Left kidney (tissue), 2 donors: Measurements from ENCODE around the gene AGAP1. TPM values are rescaled to one million over a fixed set of nuclear protein-coding genes. Genes with fewer than 3 reads are reported as not detected.

Source experiments
- DNase-seq: peaks from one replicate; pipeline ENCODE4 v3.0.0-alpha.2; 2013
- polyA plus RNA-seq: library from polyadenylated mRNA; unstranded; fragments of 120-200 nt; gene quantifications from one replicate; pipeline ENCODE4 v1.2.1, GENCODE V29; 2013; ENCODE audit not compliant: insufficient read length

The AGAP1 gene
- polyA plus RNA-seq, 1 donor, result 21.2 TPM

GRCh38 chr2:235845245-235845644 is 351.4 kb downstream of the AGAP1 start:
- no peak for DNase-seq

GRCh38 chr2:235847576-235847975 is 353.7 kb downstream of the AGAP1 start:
- no peak for DNase-seq

GRCh38 chr2:235848055-235848454 is 354.2 kb downstream of the AGAP1 start:
- DNase-seq, result no peak

DNA sequence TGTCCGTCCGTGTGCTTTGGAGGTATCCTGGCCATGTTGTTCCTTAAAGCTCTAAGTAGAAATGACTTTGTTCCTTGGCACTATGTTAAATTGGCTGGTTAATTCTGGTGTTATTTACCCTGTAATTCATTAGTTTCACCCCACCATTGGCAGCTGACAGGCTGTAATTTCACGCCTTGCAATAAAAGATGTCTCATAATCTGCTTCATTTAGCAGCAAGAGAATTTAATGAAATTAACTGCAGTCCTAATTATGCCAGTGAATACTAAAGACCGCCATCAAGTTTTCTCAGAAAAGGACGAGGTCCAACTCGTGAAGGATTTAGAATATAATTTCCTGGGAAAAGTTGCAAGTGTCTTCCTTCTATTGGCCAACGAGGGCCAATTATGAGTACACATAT is 355.1 kb downstream of the AGAP1 start:
- no peak for DNase-seq

- no peak for DNase-seq
These were observed 355.6 kb downstream of the AGAP1 start for GRCh38 chr2:235849489-235849888.

DNA sequence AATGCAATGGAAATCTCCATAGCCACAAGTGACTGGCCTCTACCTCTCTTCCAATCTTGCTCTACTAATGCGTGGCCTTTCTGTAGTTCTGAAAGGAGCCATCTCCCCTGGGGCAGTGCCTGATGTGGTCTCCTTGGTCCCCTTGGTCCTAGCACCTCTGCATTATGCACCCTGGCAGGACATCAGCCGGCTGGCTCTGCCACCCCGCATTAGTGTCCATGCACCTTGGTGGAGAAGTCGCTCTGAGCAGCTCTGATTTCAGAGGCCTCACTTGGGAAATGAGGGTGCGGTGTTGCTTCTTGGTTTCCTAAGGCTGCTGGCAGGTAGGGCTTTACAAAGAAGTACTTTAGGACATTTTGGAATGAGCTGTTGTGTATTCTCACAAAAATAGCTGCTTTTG is 356.4 kb downstream of the AGAP1 start:
- DNase-seq, result no peak

DNA sequence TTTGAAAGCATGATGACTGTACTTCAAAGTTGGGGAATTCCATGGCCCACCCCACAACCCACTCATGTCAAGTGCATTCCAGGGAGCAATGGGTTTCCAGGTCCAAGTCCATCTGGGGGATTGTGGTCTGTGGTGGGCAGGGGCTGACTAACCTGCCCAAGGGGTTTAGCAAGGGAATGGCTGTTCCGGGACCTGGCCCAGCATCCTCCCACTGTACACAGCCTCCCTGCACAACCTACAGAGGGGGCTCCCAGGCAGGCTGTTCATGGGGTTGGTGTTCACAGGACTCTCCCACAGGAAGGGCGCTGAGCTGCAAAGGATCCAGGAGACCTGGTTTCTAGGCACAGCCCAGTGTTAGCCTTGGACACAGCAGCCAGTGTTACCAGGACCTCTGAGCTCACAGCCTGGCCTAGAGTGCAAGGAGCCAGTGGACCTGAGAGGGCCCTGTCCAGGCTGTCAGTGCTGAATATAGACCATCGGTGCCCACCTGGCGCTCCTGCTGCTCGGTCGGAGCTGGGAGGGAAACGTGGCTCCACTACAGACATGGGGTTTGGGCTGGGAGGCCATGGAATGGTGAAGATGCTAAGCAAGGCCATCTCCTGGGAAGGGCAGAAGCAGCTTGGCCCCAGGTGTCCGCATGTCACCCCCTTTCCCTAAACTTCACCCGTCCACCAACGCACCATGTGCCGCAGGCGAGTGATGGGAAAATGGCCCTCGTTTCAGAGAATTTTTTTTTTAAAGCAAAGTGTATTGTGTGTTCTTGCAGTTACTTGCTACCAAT is 357.1 kb downstream of the AGAP1 start:
- no peak for DNase-seq

GRCh38 chr2:235851828-235852525 is 358.1 kb downstream of the AGAP1 start:
- DNase-seq, result no peak

DNA sequence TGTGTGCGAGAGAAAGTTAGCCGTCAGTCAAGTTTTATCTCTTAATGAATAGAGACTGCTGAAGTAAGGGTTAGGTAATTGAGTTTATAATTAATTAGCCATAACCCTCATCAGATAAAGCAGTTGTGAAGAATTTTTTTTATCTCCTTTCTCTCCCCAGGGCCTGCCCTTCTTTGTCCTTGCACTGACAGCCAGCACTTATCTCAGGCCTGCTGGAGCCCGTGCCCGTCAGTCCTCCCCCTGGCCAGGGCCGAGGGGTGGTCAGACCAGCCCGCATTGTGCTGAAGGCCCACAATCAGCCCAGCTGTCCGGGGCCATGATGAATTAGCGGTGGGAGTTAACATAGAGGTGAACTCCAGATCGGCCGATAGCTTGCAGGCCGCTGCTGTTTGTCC is 358.7 kb downstream of the AGAP1 start:
- DNase-seq, result no peak

- no peak for DNase-seq
These were observed 360.4 kb downstream of the AGAP1 start for GRCh38 chr2:235854276-235854675.

DNA sequence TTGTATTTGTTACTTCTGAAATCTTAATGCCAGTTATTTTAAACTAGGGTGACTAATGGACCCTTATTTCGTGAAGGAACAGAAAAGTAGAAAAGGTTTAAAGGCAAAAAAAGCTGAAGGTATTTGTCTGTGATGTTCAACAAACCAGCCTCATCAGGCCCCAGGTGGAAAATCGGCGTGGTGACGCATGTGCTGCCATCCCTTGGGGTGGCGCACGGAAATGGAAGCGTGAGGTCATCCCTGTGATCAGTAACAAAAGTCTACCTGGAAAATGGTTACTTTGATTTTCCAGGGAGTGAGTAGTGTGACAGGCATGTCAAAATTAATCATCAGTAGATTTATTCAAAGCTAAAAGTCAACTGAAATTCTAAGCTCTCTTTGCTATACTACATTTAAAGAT is 361.2 kb downstream of the AGAP1 start:
- DNase-seq, result no peak

- no peak for DNase-seq
These were observed 362.5 kb downstream of the AGAP1 start for GRCh38 chr2:235856151-235856854.

DNA sequence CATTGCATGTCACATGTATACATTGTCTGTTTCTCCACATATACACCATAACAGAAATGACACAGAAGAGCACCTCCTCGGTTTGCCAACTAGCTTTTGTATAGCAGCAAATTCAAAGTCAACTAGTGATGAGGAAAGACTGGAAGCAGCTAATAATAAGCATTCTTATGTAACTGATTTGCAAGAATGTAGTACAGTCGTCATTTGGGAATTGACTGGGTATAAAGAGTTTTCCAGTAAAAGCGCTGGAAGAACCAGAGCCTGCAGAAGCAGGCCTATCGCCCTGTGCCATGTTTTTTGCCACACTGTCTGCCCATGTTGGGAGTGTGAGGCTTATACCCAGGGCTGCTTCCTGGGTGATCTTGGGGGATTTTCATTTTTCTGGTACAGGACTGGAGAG is 363.8 kb downstream of the AGAP1 start:
- no peak for DNase-seq

DNA sequence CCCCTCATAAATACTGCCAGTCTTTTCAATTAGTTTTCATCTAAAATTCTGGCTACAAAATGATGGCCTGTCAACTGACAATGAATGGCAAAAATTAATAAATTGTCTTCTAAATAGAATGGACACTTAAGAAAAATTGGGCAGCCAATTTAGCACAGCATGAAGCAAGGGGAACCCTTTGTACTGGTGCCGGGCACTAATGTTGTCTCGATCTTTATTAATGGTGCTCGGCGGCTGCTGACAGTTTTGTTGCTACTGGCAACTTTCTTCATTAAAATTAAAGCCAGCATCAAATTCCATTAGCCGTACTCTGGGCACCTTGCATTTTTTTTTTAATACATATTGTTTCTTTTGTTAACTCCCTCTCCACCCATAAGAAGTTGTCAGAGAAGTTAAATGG is 365.0 kb downstream of the AGAP1 start:
- no peak for DNase-seq

- no peak for DNase-seq
These were observed 365.8 kb downstream of the AGAP1 start for GRCh38 chr2:235859651-235860050.

- no peak for DNase-seq
These were observed 366.3 kb downstream of the AGAP1 start for GRCh38 chr2:235860111-235860510.

DNA sequence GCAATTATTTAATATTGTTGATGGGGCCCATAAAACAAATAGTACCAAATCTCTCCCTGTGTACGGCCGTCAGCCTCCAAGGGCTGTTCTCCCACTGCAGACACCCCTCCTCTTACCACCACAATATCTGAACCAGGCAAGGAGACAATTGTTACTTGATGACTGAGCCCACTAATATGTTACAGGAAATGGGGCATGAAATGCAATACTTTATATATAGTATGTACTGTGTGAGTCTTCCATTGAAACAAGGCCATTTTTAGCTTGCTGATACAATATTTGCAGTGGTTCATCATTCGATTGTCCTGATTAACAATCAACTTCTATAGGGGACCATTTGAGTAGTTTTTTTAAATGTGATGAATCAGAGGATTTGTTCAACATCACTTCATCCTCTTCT is 367.0 kb downstream of the AGAP1 start:
- no peak for DNase-seq

DNA sequence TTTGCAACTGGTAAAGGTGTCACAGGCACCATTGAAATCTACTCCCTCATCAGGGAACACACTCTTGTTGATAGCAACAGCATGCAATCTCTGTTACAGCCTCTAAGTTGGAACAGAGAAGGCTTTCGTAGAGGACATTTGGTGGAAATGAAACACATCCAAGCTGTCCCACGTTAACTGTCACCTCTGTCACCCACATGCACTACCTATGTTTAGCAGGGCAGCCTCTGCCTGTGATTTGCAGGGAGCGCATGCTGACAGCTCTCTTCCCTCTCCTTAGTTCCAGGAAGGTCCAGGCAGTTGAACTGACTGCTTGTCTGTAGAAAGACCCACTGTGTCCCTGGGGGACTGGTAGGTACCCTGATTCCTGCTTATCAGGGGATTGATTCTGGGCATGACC is 367.5 kb downstream of the AGAP1 start:
- DNase-seq, result no peak

GRCh38 chr2:235863414-235863813 is 369.6 kb downstream of the AGAP1 start:
- DNase-seq, result no peak

- DNase-seq, result no peak
These were observed 370.5 kb downstream of the AGAP1 start for GRCh38 chr2:235864302-235864701.

DNA sequence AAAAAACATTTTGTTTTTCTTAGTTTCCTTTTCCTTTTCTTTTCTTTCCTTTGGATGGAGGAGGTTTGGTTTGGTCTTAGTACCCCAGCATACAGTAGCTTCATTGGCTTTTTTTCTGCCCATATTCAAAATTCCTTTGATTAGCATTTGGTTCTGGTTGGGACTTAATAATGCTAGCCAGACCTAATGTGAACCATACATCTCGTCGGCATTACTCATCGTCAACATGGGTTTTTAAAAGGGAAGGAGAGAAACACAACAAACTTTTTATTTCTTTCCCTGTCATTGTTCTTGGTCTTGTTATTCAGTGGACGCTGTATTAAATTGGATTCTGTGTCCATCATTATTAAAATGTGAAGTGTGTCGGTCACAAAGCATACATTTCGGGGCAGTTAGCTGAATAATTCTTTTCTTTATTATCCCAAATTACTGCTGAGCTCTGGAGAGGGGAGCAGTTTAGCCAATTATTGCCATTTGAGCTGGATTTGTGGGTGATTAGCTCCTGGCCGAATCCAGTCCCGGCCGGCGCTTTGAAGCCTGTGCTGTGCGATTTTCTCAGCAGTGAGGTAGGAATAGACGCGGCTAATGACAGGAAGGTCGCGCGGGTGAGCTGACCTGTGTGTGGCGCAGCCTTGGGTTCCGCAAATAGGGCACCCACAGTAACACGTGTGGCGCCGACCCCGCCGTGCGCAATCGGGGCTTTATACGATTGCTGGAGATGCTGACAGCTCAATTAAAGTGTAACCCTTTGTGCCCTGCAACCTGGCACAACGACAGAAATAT is 371.1 kb downstream of the AGAP1 start:
- no peak for DNase-seq

DNA sequence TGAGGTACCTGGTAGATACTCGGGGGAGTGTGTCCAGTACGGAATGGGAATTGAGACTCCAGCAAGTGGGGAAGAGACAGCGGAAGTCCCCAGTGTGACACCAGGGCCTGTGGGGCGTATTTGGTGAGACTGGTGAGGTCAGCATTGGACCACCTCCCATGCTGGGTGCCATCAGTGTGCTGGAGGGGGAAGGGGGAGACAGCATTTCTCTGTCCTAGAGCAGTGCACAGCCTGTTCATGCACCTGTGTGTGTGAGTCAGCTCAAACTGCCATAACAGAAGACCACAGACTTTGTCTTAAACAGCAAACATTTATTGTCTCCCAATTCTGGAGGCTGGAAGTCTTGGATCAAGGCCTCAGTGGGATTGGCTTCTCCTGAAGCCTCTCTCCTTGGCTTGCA is 372.5 kb downstream of the AGAP1 start:
- DNase-seq, result no peak
